ENCODE data around the gene FAM25G.
"Not testable (repeated sequence)": the region's sequence is repeated elsewhere in the genome, so short reads cannot be mapped to it uniquely, and the experiment has no call there.

- TF ChIP-seq CTCF, POLR2A (IDR thresholded peaks at IDR 0.05): not testable (repeated sequence)
Measured at GRCh38 chr10:47484786-47485185, 6.7 kb downstream of the FAM25G start.
